Prostate gland (tissue), 2 donors: Measurements from ENCODE around the gene SGPL1. TPM values are rescaled to one million over a fixed set of nuclear protein-coding genes. Genes with fewer than 3 reads are reported as not detected.

Experiments used
- DNase-seq: peaks from one replicate; pipeline ENCODE4 v3.0.0-alpha.2; 2019; ENCODE audit warnings: low spot score
- H3K27ac ChIP-seq, 2 donors: fragments of 200-600 bp; sonication (generic); 2 replicates each; pipeline ENCODE4 v1.5.1; 2017 to 2019
- H3K27me3 ChIP-seq: fragments of 200-600 bp; sonication (generic); replicated peaks from 2 replicates; pipeline ENCODE4 v1.5.1; 2019; ENCODE audit not compliant: insufficient read depth
- H3K36me3 ChIP-seq, 2 donors: fragments of 200-600 bp; sonication (generic); 1 replicate in 1 of 2; 2 replicates in 1 of 2; pipeline versions ENCODE4 v1.5.1 to v1.8.1; 2017 to 2019
- H3K4me1 ChIP-seq: fragments of 200-600 bp; sonication (generic); replicated peaks from 2 replicates; pipeline ENCODE4 v1.5.1; 2019
- H3K4me3 ChIP-seq, 2 donors: fragments of 200-600 bp; sonication (generic); 2 replicates each; pipeline ENCODE4 v1.5.1; 2017 to 2019
- H3K9me3 ChIP-seq: fragments of 200-600 bp; sonication (generic); 2 replicates; pipeline ENCODE4 v1.5.1; 2017
- WGBS: methylation state at CpG from one replicate; pipeline ENCODE4 v1.1.5; 2018; 5-methylcytosine and 5-hydroxymethylcytosine counted together
- intact Hi-C: fragments of 100-400 bp; cut with DNase I; formaldehyde crosslinking; loops from one replicate; pipeline ENCODE4 v1.14.2; 2022
- small RNA-seq, 2 donors: library from RNA; depleted of rRNA; stranded (forward); fragments of <200 nt; gene quantifications; one replicate each; pipeline ENCODE3, GENCODE V24; 2016
- total RNA-seq, 2 donors: library from RNA; depleted of rRNA; stranded (reverse); fragments of >200 nt; gene quantifications; one replicate each; pipeline ENCODE4 v1.1.0, GENCODE V29; 2016
- TF ChIP-seq, protein P1 (sequence below), 4 experiments: fragments of 200-600 bp in 2 of 4; fragments of 450-650 bp in 2 of 4; sonication (generic) in 2 of 4; IDR thresholded peaks; 1 replicate in 3 of 4; 2 replicates in 1 of 4; pipeline ENCODE4 v1.5.1; 2016 to 2019; ENCODE audit warnings: antibody characterized with exemption in 4 of 4, mild to moderate bottlenecking in 2 of 4, moderate library complexity in 2 of 4

Gene SGPL1
- total RNA-seq, 2 donors from 2014 or later, result 52.6 to 64.4 TPM

GRCh38 chr10:70930263-70931000 lies 114.7 kb downstream of the SGPL1 start:
- Histone ChIP-seq H3K27ac (no peak overlapping the region), H3K27me3 (no peaks in the 10 kb centered on the region), H3K36me3 (no peaks in the 10 kb centered on the region), H3K9me3 (no peaks in the 10 kb centered on the region), H3K4me1 (no peaks in the 10 kb centered on the region), H3K4me3 (no peak overlapping the region)
- TF ChIP-seq, protein P1, sequence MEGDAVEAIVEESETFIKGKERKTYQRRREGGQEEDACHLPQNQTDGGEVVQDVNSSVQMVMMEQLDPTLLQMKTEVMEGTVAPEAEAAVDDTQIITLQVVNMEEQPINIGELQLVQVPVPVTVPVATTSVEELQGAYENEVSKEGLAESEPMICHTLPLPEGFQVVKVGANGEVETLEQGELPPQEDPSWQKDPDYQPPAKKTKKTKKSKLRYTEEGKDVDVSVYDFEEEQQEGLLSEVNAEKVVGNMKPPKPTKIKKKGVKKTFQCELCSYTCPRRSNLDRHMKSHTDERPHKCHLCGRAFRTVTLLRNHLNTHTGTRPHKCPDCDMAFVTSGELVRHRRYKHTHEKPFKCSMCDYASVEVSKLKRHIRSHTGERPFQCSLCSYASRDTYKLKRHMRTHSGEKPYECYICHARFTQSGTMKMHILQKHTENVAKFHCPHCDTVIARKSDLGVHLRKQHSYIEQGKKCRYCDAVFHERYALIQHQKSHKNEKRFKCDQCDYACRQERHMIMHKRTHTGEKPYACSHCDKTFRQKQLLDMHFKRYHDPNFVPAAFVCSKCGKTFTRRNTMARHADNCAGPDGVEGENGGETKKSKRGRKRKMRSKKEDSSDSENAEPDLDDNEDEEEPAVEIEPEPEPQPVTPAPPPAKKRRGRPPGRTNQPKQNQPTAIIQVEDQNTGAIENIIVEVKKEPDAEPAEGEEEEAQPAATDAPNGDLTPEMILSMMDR (IDR thresholded peaks at IDR 0.05), result no peak
- WGBS, result 61% methylated on average over 17 of the region's 17 CpGs
- no peak for DNase-seq
- intact Hi-C loops, result no loop called here

Small RNA genes lying within 50 kb of the gene (small RNA-seq; reads per million reads assigned to genes)
- gene RPS26P40, result 0 reads per million in 2 donors

Other genes with a start within 250 kb of the SGPL1 start
- 1 to 10 TPM in 1 of 2 donors, under 1 TPM in 1; 0.32 to 2.3 TPM for gene PRF1, start 213.2 kb upstream of the SGPL1 start, total RNA-seq
- gene ADAMTS14, start 143.4 kb upstream of the SGPL1 start, total RNA-seq, result under 1 TPM in 1 of 2 donors, not detected in 1; 0.28 TPM
- under 1 TPM in 1 of 2 donors, not detected in 1; 0.57 TPM for gene TBATA, start 30.6 kb upstream of the SGPL1 start, total RNA-seq
- gene PCBD1, start 72.6 kb downstream of the SGPL1 start, total RNA-seq, result 100 to 1,000 TPM in 1 of 2 donors, 10 to 100 TPM in 1; 87.4 to 121 TPM